Astrocyte (in vitro differentiated cells and primary cell): Measurements from ENCODE around the gene RNPS1.

ENCODE experiments used
- CTCF ChIP-seq: IDR thresholded peaks from 2 replicates; pipeline ENCODE4 v1.5.1; 2011; ENCODE audit warnings: low read depth, mild to moderate bottlenecking, inconsistent platforms, low read length, moderate library complexity; ENCODE audit not compliant: insufficient read depth
- EZH2 ChIP-seq: IDR thresholded peaks from 2 replicates; pipeline ENCODE4 v1.6.1; 2012; ENCODE audit warnings: mild to moderate bottlenecking, low read length, inconsistent platforms; ENCODE audit not compliant: insufficient read depth

DNA sequence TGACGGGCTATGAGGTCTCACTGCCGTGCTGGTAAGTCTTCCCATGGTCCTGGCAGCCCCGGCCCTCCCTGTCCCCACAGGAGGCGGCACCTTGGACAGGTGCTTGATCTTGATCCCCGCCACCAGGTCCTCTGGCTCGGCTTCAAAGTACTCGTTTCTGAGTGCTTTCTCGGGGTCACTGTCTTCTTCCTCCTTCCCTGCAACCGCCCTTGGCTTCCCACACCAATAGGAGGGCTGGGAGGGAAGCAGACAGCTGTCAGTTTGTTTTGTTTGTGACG lies 31.9 kb upstream of the RNPS1 start:
- TF ChIP-seq CTCF (no peak), EZH2 (no peak)
